Neuronal stem cell (in vitro differentiated cells): ENCODE results near the gene DCTN1.
A peak's percentile ranks its signal among the peaks of the same experiment; 100 is the strongest.

Experiments
- DNase-seq: peaks from one replicate; pipeline ENCODE4 v3.0.0-alpha.2; 2013; ENCODE audit warnings: low spot score
- H2AFZ ChIP-seq: one replicate; pipeline ENCODE4 v1.6.1; 2013; ENCODE audit warnings: mild to moderate bottlenecking, low read length, inconsistent platforms
- H2AK5ac ChIP-seq: 2 replicates; pipeline ENCODE4 v1.6.1; 2013; ENCODE audit warnings: low read depth, mild to moderate bottlenecking, inconsistent platforms, low read length, moderate library complexity, mixed read lengths
- H2BK120ac ChIP-seq: 2 replicates; pipeline ENCODE4 v1.6.1; 2013; ENCODE audit warnings: low read depth, mild to moderate bottlenecking, inconsistent platforms, low read length, moderate library complexity, mixed read lengths
- H2BK12ac ChIP-seq: one replicate; pipeline ENCODE4 v1.6.1; 2013; ENCODE audit warnings: low read length, inconsistent platforms
- H2BK15ac ChIP-seq: 2 replicates; pipeline ENCODE4 v1.6.1; 2013; ENCODE audit warnings: mild to moderate bottlenecking, low read length, inconsistent platforms, mixed read lengths
- H2BK5ac ChIP-seq: one replicate; pipeline ENCODE4 v1.6.1; 2013; ENCODE audit warnings: inconsistent platforms, mild to moderate bottlenecking, low read length, moderate library complexity
- H3K14ac ChIP-seq: one replicate; pipeline ENCODE4 v1.6.1; 2013; ENCODE audit warnings: low read length, inconsistent platforms
- H3K18ac ChIP-seq: 2 replicates; pipeline ENCODE4 v1.6.1; 2013; ENCODE audit warnings: low read length, inconsistent platforms
- H3K23ac ChIP-seq: 2 replicates; pipeline ENCODE4 v1.6.1; 2013; ENCODE audit warnings: low read depth, mild to moderate bottlenecking, mixed read lengths, low read length, inconsistent platforms; ENCODE audit not compliant: poor library complexity
- H3K27ac ChIP-seq: replicated peaks from 3 replicates; pipeline ENCODE4 v1.5.1; 2013; ENCODE audit warnings: low read length, inconsistent platforms
- H3K27me3 ChIP-seq, 3 experiments: 2 replicates each; pipeline ENCODE4 v1.6.1; 2013; ENCODE audit warnings: low read length in 3 of 3, mild to moderate bottlenecking in 2 of 3, inconsistent platforms in 1 of 3, low read depth in 1 of 3, mixed read lengths in 1 of 3, moderate library complexity in 1 of 3; ENCODE audit not compliant: control insufficient read depth in 3 of 3, insufficient read depth in 3 of 3
- H3K36me3 ChIP-seq, 2 donors: replicated peaks in 1 of 2; 2 replicates each; pipeline ENCODE4 v1.6.1; 2013; ENCODE audit warnings: low read length in 2 of 2; ENCODE audit not compliant: control insufficient read depth in 2 of 2, insufficient read depth in 2 of 2
- H3K4ac ChIP-seq: 2 replicates; pipeline ENCODE4 v1.6.1; 2013; ENCODE audit warnings: inconsistent platforms, mild to moderate bottlenecking, low read length, moderate library complexity
- H3K4me1 ChIP-seq, 2 donors: 1 replicate in 1 of 2; 2 replicates in 1 of 2; pipeline ENCODE4 v1.6.1; 2013; ENCODE audit warnings: low read length in 2 of 2, low read depth in 1 of 2; ENCODE audit not compliant: control insufficient read depth in 2 of 2, insufficient read depth in 1 of 2
- H3K4me2 ChIP-seq: one replicate; pipeline ENCODE4 v1.6.1; 2013; ENCODE audit warnings: mild to moderate bottlenecking, low read length, inconsistent platforms; ENCODE audit not compliant: insufficient read depth, poor library complexity, severe bottlenecking
- H3K4me3 ChIP-seq, 2 donors: 2 replicates each; pipeline ENCODE4 v1.5.1; 2013; ENCODE audit warnings: low read length in 2 of 2, mild to moderate bottlenecking in 2 of 2, inconsistent platforms in 1 of 2, moderate library complexity in 1 of 2
- H3K79me1 ChIP-seq: one replicate; pipeline ENCODE4 v1.6.1; 2013; ENCODE audit warnings: low read depth, mild to moderate bottlenecking, inconsistent platforms, low read length, moderate library complexity
- H3K9ac ChIP-seq: one replicate; pipeline ENCODE4 v1.6.1; 2013; ENCODE audit warnings: mild to moderate bottlenecking, low read depth, low read length, inconsistent platforms; ENCODE audit not compliant: poor library complexity
- H3K9me3 ChIP-seq, 2 donors: replicated peaks in 1 of 2; 2 replicates each; pipeline versions ENCODE3 to v1.6.1; 2013; ENCODE audit warnings: low read length in 2 of 2, mild to moderate bottlenecking in 2 of 2, inconsistent platforms in 1 of 2, low read depth in 1 of 2, mixed read lengths in 1 of 2, moderate library complexity in 1 of 2; ENCODE audit not compliant: control insufficient read depth in 2 of 2, insufficient read depth in 1 of 2
- H4K8ac ChIP-seq: one replicate; pipeline ENCODE4 v1.6.1; 2013; ENCODE audit warnings: low read depth, mild to moderate bottlenecking, inconsistent platforms, low read length, moderate library complexity
- H4K91ac ChIP-seq: one replicate; pipeline ENCODE4 v1.6.1; 2013; ENCODE audit warnings: low read length, low read depth, mild to moderate bottlenecking, inconsistent platforms; ENCODE audit not compliant: poor library complexity
- WGBS, 2 donors: extraction: QIAGEN DNeasy Blood & Tissue Kit; methylation state at CpG; one replicate each; pipeline ENCODE4 v1.1.7; 2013; ENCODE audit warnings: missing lambda C conversion rate in 2 of 2, mixed read lengths in 1 of 2; ENCODE audit not compliant: insufficient read length in 2 of 2, insufficient replicate concordance in 1 of 2; ENCODE audit errors: extremely low coverage in 2 of 2; 5-methylcytosine and 5-hydroxymethylcytosine counted together

The DCTN1 gene

DNA sequence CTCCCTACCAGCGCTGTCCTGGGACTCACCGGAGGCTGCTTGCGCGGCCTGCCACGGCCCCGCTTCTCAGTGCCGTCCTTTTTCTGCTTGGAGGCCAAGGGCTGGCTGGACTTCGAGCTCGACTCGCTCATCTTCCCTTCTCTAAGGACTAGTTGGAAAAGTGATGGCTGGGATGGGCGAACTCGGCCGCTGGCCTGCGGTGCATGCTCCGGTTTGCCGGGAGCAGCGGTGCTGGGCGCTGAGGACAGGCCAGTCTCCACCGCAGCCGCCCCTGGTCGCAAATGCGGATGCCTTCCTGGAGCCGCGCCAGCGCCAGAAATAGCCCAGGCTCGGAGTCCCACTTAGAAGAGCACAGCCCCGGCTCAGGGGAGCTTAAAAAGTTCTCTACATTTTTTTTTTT is 38.2 kb upstream of the DCTN1 start:
- H2BK120ac ChIP-seq = no peak overlapping the region
- H3K79me1 ChIP-seq = peaks cover 2% of the 10 kb centered on the region
- H3K9me3 ChIP-seq = peaks cover 0 to 3% of the 10 kb centered on the region in 2 donors
- no peak overlapping the region for H3K27ac ChIP-seq
- no peak overlapping the region for H3K14ac ChIP-seq
- H3K18ac ChIP-seq = no peak overlapping the region
- no peak overlapping the region for H2BK15ac ChIP-seq
- no peak overlapping the region for H4K8ac ChIP-seq
- peaks cover 0 to 9% of the 10 kb centered on the region in 2 donors for H3K4me1 ChIP-seq
- H2BK12ac ChIP-seq = peak overlapping the region; percentile 36
- H3K4me2 ChIP-seq = no peak overlapping the region
- no peak for DNase-seq
- no CpG with 5 or more reads among the region's 27 CpGs for WGBS, 2 donors
- H3K36me3 ChIP-seq = no peaks in the 10 kb centered on the region
- no peak overlapping the region for H3K4me3 ChIP-seq
- H2BK5ac ChIP-seq = no peak overlapping the region
- no peak overlapping the region for H2AFZ ChIP-seq
- no peak overlapping the region for H4K91ac ChIP-seq
- H2AK5ac ChIP-seq = no peak overlapping the region
- H3K23ac ChIP-seq = no peak overlapping the region
- H3K9ac ChIP-seq = no peak overlapping the region
- H3K4ac ChIP-seq = no peak overlapping the region
- H3K27me3 ChIP-seq = no peaks in the 10 kb centered on the region

DNA sequence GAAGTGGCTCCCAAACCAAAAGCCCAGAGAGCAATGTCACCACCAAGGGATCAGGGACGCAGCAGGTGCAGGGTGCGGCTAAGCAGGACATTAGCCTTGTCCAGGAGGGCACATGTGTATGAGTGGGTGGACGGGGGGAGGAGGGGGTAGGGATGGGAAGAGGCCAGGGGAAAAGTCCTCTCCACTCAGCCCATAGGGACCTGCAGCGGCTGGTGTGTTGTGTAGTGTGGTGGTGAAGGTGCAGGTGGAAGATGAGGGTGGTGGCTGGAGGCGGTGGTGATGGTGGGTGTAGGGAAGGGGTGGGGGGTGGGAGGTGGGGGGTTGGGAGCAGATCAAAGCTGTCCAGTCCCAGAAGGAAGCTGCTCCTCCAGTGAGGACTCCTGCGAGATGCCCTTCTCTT is 37.7 kb upstream of the DCTN1 start:
- no peak overlapping the region for H3K4me2 ChIP-seq

DNA sequence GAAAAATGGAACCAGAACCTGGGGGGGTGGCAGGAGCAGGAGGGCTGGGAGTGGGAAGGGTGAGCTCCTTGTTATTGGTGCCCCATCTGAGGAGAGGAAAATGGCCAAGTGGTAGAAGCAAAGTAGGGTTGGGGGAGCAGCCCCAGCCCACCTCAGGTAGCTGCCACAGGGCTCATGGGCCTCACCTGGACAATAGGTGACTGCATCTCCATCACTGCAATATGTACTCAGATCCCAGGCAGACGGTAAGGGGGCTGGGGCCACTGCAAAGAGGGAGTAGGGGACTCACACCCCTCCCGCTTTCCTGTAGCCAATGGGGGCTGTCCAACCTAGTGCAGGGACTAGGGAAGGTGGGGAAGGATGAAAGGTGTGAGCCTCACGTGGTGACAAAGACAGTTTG is 37.1 kb upstream of the DCTN1 start:
- Histone ChIP-seq H3K36me3 (no peaks in the 10 kb centered on the region), H4K91ac (no peak overlapping the region), H3K79me1 (peaks cover 2% of the 10 kb centered on the region), H3K23ac (no peak overlapping the region), H3K18ac (no peak overlapping the region), H3K4me3 (no peak overlapping the region), H4K8ac (no peak overlapping the region), H2BK12ac (no peak overlapping the region), H3K9me3 (peaks cover 0 to 3% of the 10 kb centered on the region in 2 donors), H3K27ac (no peak overlapping the region), H2BK5ac (no peak overlapping the region), H2BK15ac (no peak overlapping the region), H3K4me2 (no peak overlapping the region), H3K27me3 (no peaks in the 10 kb centered on the region), H2AK5ac (no peak overlapping the region), H3K4me1 (peaks cover 0 to 5% of the 10 kb centered on the region in 2 donors), H3K14ac (no peak overlapping the region), H3K4ac (no peak overlapping the region), H3K9ac (no peak overlapping the region), H2AFZ (no peak overlapping the region), H2BK120ac (no peak overlapping the region)
- DNase-seq = no peak
- WGBS, 2 donors = no CpG with 5 or more reads among the region's 3 CpGs

More for the DNA sequence above, 37.7 kb upstream of the DCTN1 start:
- H4K8ac ChIP-seq = no peak overlapping the region
- H3K23ac ChIP-seq = no peak overlapping the region
- H3K27me3 ChIP-seq = no peaks in the 10 kb centered on the region
- peaks cover 0 to 8% of the 10 kb centered on the region in 2 donors for H3K4me1 ChIP-seq
- no peak overlapping the region for H2AK5ac ChIP-seq
- no peak overlapping the region for H2BK12ac ChIP-seq
- no CpG with 5 or more reads among the region's 6 CpGs for WGBS, 2 donors
- H3K36me3 ChIP-seq = no peaks in the 10 kb centered on the region
- H2BK15ac ChIP-seq = no peak overlapping the region
- no peak overlapping the region for H3K4me3 ChIP-seq
- no peak overlapping the region for H3K14ac ChIP-seq
- peaks cover 0 to 3% of the 10 kb centered on the region in 2 donors for H3K9me3 ChIP-seq
- peaks cover 2% of the 10 kb centered on the region for H3K79me1 ChIP-seq
- DNase-seq = no peak
- no peak overlapping the region for H3K18ac ChIP-seq
- H3K9ac ChIP-seq = no peak overlapping the region
- no peak overlapping the region for H2BK120ac ChIP-seq
- H3K27ac ChIP-seq = no peak overlapping the region
- H2BK5ac ChIP-seq = no peak overlapping the region
- H2AFZ ChIP-seq = no peak overlapping the region
- H4K91ac ChIP-seq = no peak overlapping the region
- no peak overlapping the region for H3K4ac ChIP-seq

DNA sequence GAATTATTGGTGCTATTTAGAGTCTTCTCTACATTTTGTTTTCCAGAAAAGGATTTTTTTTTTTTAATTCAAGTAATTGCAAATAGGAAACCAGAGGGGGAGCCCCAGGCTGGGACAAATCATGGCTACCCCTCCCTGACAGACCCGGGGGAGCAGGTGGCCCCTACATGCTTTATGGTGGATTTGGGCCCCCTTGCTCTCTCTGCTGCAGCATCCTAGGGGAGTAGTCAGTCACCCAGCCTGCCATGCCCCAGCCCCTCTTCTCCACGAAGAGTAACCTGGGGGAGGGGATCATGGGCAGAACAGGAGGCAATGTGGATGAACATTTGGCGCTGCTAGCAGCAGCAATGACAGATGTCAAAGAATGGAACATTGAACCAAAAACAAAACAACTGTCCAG is 36.7 kb upstream of the DCTN1 start:
- H3K4ac ChIP-seq = no peak overlapping the region
- H2BK5ac ChIP-seq = no peak overlapping the region
- no peak overlapping the region for H2BK120ac ChIP-seq
- no peak overlapping the region for H3K4me2 ChIP-seq
- H3K36me3 ChIP-seq = no peaks in the 10 kb centered on the region
- H3K14ac ChIP-seq = no peak overlapping the region
- H3K18ac ChIP-seq = no peak overlapping the region
- H3K79me1 ChIP-seq = peaks cover 2% of the 10 kb centered on the region
- H2BK12ac ChIP-seq = no peak overlapping the region
- no peak overlapping the region for H2AFZ ChIP-seq
- no peak overlapping the region for H3K23ac ChIP-seq
- no CpG with 5 or more reads among the region's 3 CpGs for WGBS, 2 donors
- H3K4me3 ChIP-seq = no peak overlapping the region
- no peak overlapping the region for H2AK5ac ChIP-seq
- H4K91ac ChIP-seq = no peak overlapping the region
- H3K9me3 ChIP-seq = peaks cover 0 to 3% of the 10 kb centered on the region in 2 donors
- H3K27ac ChIP-seq = no peak overlapping the region
- no peaks in the 10 kb centered on the region for H3K27me3 ChIP-seq
- H2BK15ac ChIP-seq = no peak overlapping the region
- no peak overlapping the region for H3K9ac ChIP-seq
- no peak for DNase-seq
- peaks cover 0 to 3% of the 10 kb centered on the region in 2 donors for H3K4me1 ChIP-seq
- no peak overlapping the region for H4K8ac ChIP-seq
